Left cardiac atrium (tissue), 4 donors: ENCODE measurements around the gene KCND3. TPM values are rescaled to one million over a fixed set of nuclear protein-coding genes. Genes with fewer than 3 reads are reported as not detected.

Source experiments
- ATAC-seq, 2 donors: fragments of 200-7000 bp; cut with Tn5 transposase; one replicate each; pipeline ENCODE4 v1.9.1; 2020; ENCODE audit warnings: mild to moderate bottlenecking in 2 of 2, moderate library complexity in 2 of 2
- DNase-seq: peaks from one replicate; pipeline ENCODE4 v3.0.0-alpha.2; 2020
- intact Hi-C, 2 donors: fragments of 100-400 bp; cut with DNase I; formaldehyde crosslinking; loops; one replicate each; pipeline versions ENCODE4 v1.14.1 to v1.15.1; 2022 to 2023
- total RNA-seq, 2 donors: library from RNA; stranded (reverse); fragmentation: NEBNext Ultra II Directional; extraction: Animal tissue kit (Norgen Biotek cat#: 25700); gene quantifications; one replicate each; pipeline ENCODE4 v1.2.1, GENCODE V29; 2021
- donor health status: DM: no; HTN: yes; CAD: no.
- donor health status: DM: no; HTN: yes; CAD: no; lungs with severe emphysema.
- donor health status: DM: yes; HTN: yes; CAD: no.
- donor health status: Dilated cardiomyopathy.

The KCND3 gene
- total RNA-seq, 2 donors from 2014 or later = 18.3 to 25.4 TPM

- peak; percentile 4 to 51 for ATAC-seq
- peak; percentile 74 for DNase-seq
- intact Hi-C loops = no loop called here
These were observed 256.1 kb downstream of the KCND3 start for GRCh38 chr1:111733183-111733991.

GRCh38 chr1:111732718-111733117 is 256.8 kb downstream of the KCND3 start:
- DNase-seq = no peak
- intact Hi-C loops = no loop called here
- no peak for ATAC-seq

GRCh38 chr1:111731956-111732355 is 257.5 kb downstream of the KCND3 start:
- no peak for DNase-seq
- intact Hi-C loops = no loop called here
- no peak for ATAC-seq

- DNase-seq (no peak), ATAC-seq (no peak)
- intact Hi-C loops = no loop called here
These were observed 258.8 kb downstream of the KCND3 start for GRCh38 chr1:111730706-111731105.

GRCh38 chr1:111729946-111730681 is 259.4 kb downstream of the KCND3 start:
- ATAC-seq (no peak), DNase-seq (no peak)
- intact Hi-C loops = no loop called here

GRCh38 chr1:111729271-111729921 is 260.1 kb downstream of the KCND3 start:
- intact Hi-C loops = no loop called here
- DNase-seq = peak; percentile 71
- peak; percentile 60 to 67 for ATAC-seq

GRCh38 chr1:111727056-111727455 is 262.4 kb downstream of the KCND3 start:
- intact Hi-C loops = no loop called here
- ATAC-seq (no peak), DNase-seq (no peak)

- intact Hi-C loops = no loop called here
- DNase-seq (peak; percentile 67), ATAC-seq (peak; percentile 58 to 67)
These were observed 264.3 kb downstream of the KCND3 start for GRCh38 chr1:111725192-111725591.

GRCh38 chr1:111723871-111724270 is 265.6 kb downstream of the KCND3 start:
- ATAC-seq = no peak
- DNase-seq = no peak
- intact Hi-C loops = no loop called here

GRCh38 chr1:111723091-111723806 is 266.2 kb downstream of the KCND3 start:
- intact Hi-C loops = no loop called here
- ATAC-seq = no peak
- DNase-seq = no peak

GRCh38 chr1:111720977-111721786 is 268.3 kb downstream of the KCND3 start:
- intact Hi-C loops = loop anchor here in 1 of 2 donors (2.0 kb wide), 1 partner anchor 18 kb away; the partner anchor contains the start of gene INKA2
- ATAC-seq = peak in 1 of 2 donors; percentile 9
- no peak for DNase-seq

Other genes with a start within 250 kb of the KCND3 start
- 1 to 10 TPM; 7.8 TPM for gene DDX20, start 233.8 kb downstream of the KCND3 start, total RNA-seq